Fibroblast of skin of abdomen (primary cell): ENCODE measurements around the gene ADAMTS15.

Source experiments
- DNase-seq: peaks from one replicate; pipeline ENCODE4 v3.0.0-alpha.2; 2013

ADAMTS15 gene

DNA sequence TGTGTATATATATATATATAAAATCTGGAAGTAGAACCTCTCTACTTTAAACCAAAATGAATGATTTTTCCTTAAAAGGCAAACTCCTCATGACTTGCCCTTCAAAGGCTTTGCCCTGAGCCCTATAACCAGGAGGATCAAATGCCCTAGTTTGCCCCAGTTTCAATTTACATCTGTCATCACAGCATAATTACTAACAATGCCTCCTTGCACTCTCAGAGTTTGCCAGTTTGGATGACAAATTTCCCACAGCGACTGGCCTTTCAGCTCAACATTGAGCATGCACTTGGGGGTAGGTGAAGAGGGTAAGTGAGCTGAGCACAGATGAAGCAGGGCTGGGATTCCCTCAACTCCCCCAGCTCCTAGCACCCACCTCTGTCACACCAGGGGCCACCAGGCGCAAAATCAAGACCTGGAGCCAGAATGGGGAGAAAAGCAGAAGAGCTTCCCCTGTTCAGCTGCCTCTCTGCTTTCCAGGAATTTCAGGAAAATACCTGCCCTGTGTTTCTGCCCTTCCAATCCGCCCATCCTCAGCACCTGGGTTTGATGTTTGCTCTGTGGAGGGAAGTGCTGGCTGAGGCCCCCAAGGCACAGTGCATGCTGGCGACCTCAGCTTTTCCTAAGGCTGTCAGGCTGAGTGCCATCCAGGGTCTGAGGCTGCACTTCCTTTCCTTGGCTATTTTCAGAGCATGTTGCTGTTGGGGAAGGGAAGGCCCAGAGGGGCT is 67.5 kb downstream of the ADAMTS15 start:
- no peak for DNase-seq

DNA sequence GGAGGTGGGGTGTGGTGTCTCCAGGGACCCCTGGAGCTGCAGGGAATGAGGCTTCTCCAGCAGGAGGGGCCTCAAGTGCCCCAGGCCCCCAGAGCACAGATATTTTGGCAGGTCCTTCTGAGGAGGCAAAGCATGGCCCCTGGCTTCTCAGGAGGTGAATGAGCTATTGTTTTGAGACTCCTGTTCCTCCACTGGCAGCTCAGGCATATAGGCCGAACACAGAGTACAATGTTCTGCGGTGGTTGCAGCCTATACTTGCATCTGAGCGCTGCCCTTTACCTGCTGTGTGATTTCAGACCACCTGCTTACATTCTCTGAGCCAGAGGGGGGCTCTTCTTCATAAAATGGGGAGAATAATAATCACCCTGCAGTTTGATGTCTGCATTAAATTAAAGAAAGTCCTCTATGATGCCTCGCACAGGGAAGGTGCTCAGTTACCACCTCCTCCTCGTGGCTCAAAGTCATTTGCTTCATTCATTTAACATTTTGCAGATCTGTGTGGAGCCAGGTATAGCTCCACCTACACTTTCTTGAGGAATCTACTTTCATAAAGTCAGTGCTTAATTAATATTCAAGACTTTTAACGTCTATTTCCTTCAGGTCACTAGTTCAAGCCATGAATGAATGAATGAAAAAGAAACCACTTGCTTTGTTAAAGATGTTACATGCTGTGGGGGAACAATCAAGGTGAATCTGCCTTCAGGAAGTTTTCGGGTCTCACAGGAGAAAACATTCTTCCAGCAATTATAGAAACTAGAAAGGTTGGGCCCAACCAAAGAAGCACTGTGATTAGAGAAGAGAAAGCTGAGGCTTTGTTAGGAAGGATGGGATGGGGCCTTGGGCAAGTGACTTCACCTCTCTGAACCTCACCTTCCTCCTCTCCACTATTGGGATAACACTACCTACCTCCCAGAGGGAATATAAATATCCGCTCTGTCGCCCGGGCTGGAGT is 68.4 kb downstream of the ADAMTS15 start:
- no peak for DNase-seq

DNA sequence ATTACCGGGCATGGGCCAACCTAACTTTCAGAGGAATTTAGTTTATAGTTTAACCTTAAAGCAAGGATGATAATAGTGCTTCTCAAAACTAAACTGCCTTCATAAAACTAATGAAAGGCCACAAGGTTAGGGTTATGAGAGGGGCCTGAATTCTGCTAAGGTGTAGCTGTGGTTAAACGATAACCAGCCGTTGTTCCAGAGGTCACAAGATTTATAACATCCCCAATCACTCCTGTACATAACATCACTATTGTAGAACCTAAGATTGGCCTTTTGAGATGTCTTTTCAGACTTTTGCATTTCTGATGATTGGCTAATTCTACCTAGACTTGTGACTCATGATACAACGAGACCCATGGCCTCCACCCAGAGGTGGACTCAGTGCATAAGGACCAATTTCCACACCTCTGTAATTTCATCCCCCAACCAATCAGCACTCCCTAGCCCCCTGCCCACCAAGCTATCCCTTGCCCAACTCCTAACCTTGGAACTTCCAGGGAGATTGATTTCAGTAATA is 69.8 kb downstream of the ADAMTS15 start:
- DNase-seq: no peak

DNA sequence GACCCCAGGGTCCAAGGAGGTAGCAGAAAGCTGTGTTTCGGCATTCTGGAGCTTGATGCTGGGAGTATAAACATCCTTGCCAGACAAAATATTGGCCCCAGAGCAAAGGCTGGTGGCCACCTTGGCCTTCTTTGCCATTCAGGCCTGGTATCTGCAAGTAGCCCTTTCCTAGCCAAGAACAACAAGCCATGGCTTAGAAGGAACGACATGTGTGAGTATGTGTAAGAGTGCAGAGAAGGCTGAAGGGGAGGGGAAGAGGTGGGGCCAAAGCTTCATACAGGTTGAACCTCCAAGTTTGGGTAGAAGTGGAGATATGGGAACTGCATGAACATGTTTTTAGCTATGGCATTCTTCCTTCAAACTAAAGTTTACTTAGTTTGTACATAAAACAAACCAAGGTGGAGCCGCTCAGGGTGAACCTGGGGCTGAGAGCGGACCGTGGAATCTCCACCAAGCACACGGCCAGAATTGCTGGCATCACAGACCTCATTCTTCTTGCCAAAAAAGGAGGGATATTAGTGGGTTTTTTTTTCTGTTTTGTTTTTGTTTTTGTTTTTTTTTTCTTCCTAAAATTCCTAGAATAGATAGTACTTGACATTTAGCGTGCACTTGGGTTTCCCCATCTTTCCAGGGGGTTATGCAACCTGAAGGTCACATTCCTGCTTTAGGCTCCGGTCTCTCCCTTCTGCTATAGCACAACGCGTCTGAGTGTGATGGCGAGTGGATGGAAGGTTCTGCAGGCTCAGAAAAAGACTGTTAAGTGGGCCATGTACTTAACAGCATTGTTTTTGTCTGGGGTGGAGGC is 70.9 kb downstream of the ADAMTS15 start:
- no peak for DNase-seq

DNA sequence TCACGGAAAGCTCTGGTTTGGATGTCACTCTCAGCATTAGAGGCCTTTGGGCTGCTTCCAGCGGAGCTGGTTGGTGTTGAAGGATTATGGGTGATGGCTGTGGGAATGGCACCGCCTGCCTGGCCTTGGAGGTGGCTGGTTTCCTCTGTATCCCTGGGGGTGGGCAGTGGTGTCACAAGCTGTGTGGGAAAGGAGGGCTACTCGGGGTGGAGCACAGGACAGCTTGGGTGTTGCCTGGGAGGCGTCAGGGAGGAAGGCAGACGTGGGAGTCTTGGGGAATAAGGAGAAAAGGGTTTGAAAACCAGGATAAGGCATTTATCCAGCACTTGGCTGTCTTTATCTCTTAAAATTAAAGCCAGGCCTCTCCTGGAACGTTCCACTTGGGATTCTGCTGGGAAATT is 71.8 kb downstream of the ADAMTS15 start:
- DNase-seq: no peak

- DNase-seq: peak; percentile 89
Observed at GRCh38 chr11:130522284-130522961, 74.0 kb downstream of the ADAMTS15 start.

- no peak for DNase-seq
Observed at GRCh38 chr11:130523166-130523565, 74.7 kb downstream of the ADAMTS15 start.

- DNase-seq: peak; percentile 84
Observed at GRCh38 chr11:130523609-130524008, 75.2 kb downstream of the ADAMTS15 start.

- no peak for DNase-seq
Observed at GRCh38 chr11:130524132-130524790, 75.8 kb downstream of the ADAMTS15 start.

DNA sequence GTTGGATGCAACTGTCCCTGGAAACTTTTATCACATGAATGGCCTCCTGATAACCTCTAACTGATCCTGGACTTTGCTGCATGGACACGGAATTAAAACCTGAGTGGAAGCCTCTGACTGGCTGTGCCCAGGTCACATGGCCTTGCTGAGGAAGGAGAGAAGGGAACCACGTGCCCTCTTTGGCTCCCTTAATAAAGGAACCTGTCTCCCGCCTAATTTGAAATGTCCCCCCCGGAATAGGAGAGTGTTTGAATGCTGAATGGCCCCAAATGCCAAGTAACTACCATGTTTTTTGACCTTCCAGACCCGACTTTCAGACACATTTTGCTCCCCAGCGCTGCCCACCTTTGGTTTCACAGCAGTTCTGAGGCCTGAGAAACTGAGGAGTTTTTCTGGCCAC is 76.9 kb downstream of the ADAMTS15 start:
- no peak for DNase-seq
